GM21381 (cell line): ENCODE results near the gene CSNK1D.

Source experiments
- ATAC-seq: cut with Tn5 transposase; IDR thresholded peaks from one replicate; pipeline ENCODE4 v1.9.1; 2021; ENCODE audit warnings: mild to moderate bottlenecking, moderate library complexity; ENCODE audit not compliant: unreplicated experiment

Gene CSNK1D

GRCh38 chr17:82241183-82241925 is 32.1 kb downstream of the CSNK1D start:
- ATAC-seq, result no peak

GRCh38 chr17:82240506-82241182 is 32.9 kb downstream of the CSNK1D start:
- no peak for ATAC-seq

GRCh38 chr17:82239926-82240505 is 33.5 kb downstream of the CSNK1D start:
- no peak for ATAC-seq

- no peak for ATAC-seq
Measured at GRCh38 chr17:82239401-82239925, 34.0 kb downstream of the CSNK1D start.

GRCh38 chr17:82238472-82239201 is 34.9 kb downstream of the CSNK1D start:
- ATAC-seq, result no peak

DNA sequence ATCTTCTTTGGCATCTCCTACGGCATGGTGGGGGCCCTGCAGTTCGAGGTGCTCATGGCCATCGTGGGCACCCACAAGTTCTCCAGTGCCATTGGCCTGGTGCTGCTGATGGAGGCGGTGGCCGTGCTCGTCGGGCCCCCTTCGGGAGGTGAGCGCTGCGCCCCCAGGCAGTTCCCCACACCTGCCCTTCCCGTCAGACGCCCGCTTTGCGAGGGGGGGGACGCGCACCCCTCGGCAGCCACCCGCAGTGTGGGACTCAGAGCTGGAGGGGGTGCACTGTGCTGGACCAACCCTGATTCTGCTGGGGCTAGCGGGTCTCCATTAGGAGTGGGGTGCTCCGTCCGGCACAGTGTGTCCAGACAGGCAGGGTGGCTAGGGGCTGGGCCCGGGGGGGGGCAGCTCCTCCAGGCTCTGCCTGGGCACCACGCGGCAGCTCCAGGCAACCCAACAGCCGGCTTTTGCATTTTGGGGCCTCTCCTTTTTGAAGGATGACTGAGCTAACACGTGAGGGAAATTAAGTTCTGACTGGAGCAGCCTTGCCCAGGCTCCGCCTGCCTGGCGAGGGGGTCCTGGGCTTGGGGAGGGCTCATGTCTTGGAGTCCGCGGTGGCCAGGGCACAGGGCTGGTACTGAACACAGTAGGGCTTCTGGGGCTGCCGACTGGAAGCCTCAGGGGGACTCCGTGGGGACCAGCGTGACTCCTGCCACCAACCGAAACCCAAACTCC is 35.6 kb downstream of the CSNK1D start:
- ATAC-seq, result no peak

- ATAC-seq, result no peak
Measured at GRCh38 chr17:82237083-82237745, 36.3 kb downstream of the CSNK1D start.

DNA sequence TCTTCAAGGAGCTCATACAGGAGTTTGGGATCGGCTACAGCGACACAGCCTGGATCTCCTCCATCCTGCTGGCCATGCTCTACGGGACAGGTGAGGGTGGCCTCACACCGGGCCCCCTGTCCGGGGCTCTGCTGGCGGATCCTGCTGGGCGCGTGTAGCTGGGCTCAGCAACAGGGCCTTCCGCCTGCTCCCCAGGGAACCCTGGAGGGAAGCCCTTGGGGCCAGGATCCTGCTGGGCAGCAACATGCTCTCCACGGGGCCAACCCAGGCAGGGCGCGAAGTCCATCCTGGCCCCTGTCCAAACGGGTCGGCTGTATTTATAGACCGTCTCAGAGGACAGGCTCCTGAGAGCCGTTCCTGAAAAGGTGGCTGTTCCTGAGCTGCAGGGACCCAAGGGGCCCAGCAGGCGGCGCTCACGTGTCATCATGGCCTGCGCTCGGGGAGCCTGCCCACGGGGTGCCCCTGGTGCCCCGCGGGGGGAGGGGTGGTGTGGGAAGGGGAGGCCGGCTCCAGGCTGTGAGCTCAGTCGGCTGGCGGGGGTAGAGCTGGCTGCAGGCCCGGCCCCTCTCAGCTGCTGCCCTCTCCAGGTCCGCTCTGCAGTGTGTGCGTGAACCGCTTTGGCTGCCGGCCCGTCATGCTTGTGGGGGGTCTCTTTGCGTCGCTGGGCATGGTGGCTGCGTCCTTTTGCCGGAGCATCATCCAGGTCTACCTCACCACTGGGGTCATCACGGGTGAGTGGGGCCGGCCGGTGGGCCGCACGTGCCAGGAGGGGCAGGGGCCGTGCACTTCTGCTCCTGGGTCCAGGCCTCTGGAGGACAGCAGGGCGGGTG is 37.1 kb downstream of the CSNK1D start:
- ATAC-seq, result no peak

- ATAC-seq, result no peak
Measured at GRCh38 chr17:82235775-82236141, 37.7 kb downstream of the CSNK1D start.

GRCh38 chr17:82235056-82235774 is 38.3 kb downstream of the CSNK1D start:
- no peak for ATAC-seq

GRCh38 chr17:82234211-82235055 is 39.1 kb downstream of the CSNK1D start:
- ATAC-seq, result no peak

DNA sequence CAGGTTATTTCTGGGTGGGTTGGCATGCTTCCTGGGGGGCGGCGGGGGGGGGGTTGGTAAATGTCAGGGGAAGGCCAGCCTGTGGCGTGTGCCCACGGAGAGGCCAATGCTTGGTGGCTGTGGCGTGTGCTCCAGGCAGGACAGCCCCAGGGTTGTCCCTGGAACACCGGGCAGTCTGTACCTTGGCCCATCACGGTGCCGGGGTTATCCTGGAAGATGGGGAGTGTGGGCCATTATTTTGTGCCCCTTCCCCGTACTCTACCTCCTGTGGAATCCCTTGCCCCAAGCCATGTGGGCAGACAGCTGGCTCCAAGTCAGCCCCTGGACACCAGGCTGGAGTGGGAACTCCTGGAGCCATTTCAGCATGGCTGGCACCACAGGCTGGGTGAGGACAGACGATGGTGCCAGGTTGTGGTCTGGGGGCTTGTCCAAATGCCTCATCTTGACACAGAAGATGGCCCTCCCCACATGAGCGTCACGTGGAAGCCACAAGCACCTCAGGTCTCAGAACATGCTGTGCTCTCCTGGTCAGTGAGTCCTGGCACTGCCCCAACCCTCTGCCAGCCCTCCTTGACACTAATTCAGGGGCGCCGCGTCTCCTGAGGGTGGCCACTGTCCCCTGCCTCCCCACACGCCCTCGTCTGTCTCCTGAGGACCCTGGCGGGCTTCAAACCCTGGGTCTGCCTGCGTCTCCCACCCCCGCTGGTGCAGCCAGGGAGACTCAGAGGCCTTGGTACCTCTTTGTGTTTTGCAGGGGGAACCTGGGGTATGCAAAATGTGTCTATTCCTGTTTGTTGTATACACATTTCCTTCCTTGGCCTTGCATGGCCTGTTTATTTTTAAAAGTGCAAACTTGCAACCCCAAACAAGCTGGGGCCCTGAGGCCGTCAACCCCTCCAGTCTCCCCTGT is 40.4 kb downstream of the CSNK1D start:
- no peak for ATAC-seq

DNA sequence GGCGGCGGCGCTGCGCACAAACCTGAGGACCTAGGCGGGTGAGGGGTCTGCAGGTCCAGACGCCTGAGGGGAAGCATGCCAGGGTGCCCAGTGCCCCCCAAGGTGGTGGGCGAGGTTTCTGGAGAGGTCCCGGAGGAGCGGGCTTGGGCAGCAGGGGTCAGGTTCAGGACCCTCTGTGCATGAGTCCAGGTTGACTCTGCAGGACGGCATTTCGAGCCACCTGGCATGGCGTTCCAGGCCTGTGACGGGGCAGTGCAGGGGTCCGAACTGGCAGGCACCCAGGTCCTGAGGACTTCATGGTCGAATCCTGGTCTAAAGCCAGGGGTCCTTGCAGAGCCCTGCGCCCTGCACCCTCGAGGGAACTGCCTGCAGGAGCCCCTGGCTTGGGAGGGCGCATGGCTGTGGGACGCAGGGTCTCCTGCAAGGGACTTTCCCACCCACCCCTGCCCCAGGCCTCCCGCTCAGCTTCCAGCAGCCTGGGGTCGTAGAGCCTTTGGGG is 41.1 kb downstream of the CSNK1D start:
- ATAC-seq, result no peak

- ATAC-seq, result no peak
Measured at GRCh38 chr17:82231562-82232321, 41.8 kb downstream of the CSNK1D start.

DNA sequence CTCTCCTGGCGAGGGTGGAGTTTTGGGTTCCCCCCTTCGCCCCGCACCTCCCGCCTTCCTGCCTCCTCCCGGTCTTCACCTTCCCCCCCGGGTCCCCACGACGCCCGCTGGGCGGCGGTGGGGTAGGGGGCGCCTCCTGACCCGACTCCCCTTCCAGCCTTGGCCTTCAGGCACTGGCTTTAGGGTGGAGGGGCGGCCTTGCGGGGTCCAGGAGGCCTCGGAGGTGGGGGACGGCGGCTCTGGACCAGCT is 42.3 kb downstream of the CSNK1D start:
- ATAC-seq, result no peak
